A549 treated with Hydrocortisone at 1 μM for 4 hours (cell line): ENCODE data around the gene CRYGA. TPM values are rescaled to one million over a fixed set of nuclear protein-coding genes. Genes with fewer than 3 reads are reported as not detected.

Source experiments
- total RNA-seq: library from RNA; stranded (reverse); fragments of 200-300 nt; extraction: Qiagen RNA extraction; gene quantifications from 5 replicates; pipeline ENCODE4 v1.2.3, GENCODE V29; 2022

Gene CRYGA
- total RNA-seq = not detected in 5 replicates

GRCh38 chr2:208163489-208163888, at the start of gene CRYGA:
TSS of gene CRYGA (minus strand) at chr2:208163589. CDS start at chr2:208163556, 33 bp downstream.

GRCh38 chr2:208189810-208190503, 26.6 kb upstream of the CRYGA start, which contains the start of gene C2orf80:
TSS of gene C2orf80 (minus strand) at chr2:208190030. CDS start at chr2:208186986, 3,044 bp downstream.

GRCh38 chr2:208146006-208146405, 17.4 kb downstream of the CRYGA start, which contains the start of gene CRYGB:
TSS of gene CRYGB (minus strand) at chr2:208146158. CDS start at chr2:208146120, 38 bp downstream.

GRCh38 chr2:208129744-208130711, 33.4 kb downstream of the CRYGA start, which contains the start of gene CRYGC:
TSS of gene CRYGC (minus strand) at chr2:208129828. CDS start at chr2:208129792, 36 bp downstream.

GRCh38 chr2:208124013-208124715, 39.2 kb downstream of the CRYGA start, which contains the start of gene CRYGD:
TSS of gene CRYGD (minus strand) at chr2:208124524. CDS start at chr2:208124473, 51 bp downstream.

Other genes with a start within 250 kb of the CRYGA start
- 2.0 to 2.9 TPM (median 2.2 TPM) in 5 replicates for gene PLEKHM3, start 138.1 kb downstream of the CRYGA start, total RNA-seq
- not detected in 5 replicates for gene CRYGD, start 39.1 kb downstream of the CRYGA start, total RNA-seq
- not detected in 5 replicates for gene CRYGC, start 33.8 kb downstream of the CRYGA start, total RNA-seq
- gene CRYGB, start 17.4 kb downstream of the CRYGA start, total RNA-seq = not detected in 5 replicates
- gene C2orf80, start 26.4 kb upstream of the CRYGA start, total RNA-seq = not detected in 5 replicates
- 73.0 to 94.9 TPM (median 81.4 TPM) in 5 replicates for gene IDH1, start 91.5 kb upstream of the CRYGA start, total RNA-seq
- gene PIKFYVE, start 102.7 kb upstream of the CRYGA start, total RNA-seq = 4.2 to 8.0 TPM (median 6.3 TPM) in 5 replicates
- not detected in 5 replicates for gene PTH2R, start 243.2 kb upstream of the CRYGA start, total RNA-seq